Astrocyte (in vitro differentiated cells and primary cell): ENCODE results near the gene HS3ST6. TPM values are rescaled to one million over a fixed set of nuclear protein-coding genes. Genes with fewer than 3 reads are reported as not detected.

Experiments used
- DNase-seq: peaks from one replicate; pipeline ENCODE4 v3.0.0-alpha.2; 2010; ENCODE audit warnings: low read depth
- FAIRE-seq: peaks from 2 replicates; lab custom pipeline; 2011; peaks lifted over from hg19 to GRCh38; lab: Jason Lieb, UNC
- H2AFZ ChIP-seq: 2 replicates; pipeline ENCODE4 v1.6.0; 2012; ENCODE audit warnings: low read depth, low read length, inconsistent platforms
- H3K27ac ChIP-seq: 2 replicates; pipeline ENCODE4 v1.5.1; 2011; ENCODE audit warnings: low read depth, low read length, inconsistent platforms
- H3K27me3 ChIP-seq: 2 replicates; pipeline ENCODE4 v1.6.0; 2011; ENCODE audit warnings: low read length, inconsistent platforms; ENCODE audit not compliant: insufficient read depth
- H3K36me3 ChIP-seq: 2 replicates; pipeline ENCODE4 v1.5.1; 2011; ENCODE audit warnings: low read length, inconsistent platforms; ENCODE audit not compliant: insufficient read depth
- H3K4me1 ChIP-seq: 2 replicates; pipeline ENCODE4 v1.5.1; 2011; ENCODE audit warnings: low read length, inconsistent platforms; ENCODE audit not compliant: insufficient read depth
- H3K4me2 ChIP-seq: 2 replicates; pipeline ENCODE4 v1.6.0; 2012; ENCODE audit warnings: low read length, inconsistent platforms
- H3K4me3 ChIP-seq: 2 replicates; pipeline ENCODE4 v1.5.1; 2011; ENCODE audit warnings: low read depth, mild to moderate bottlenecking, low read length, inconsistent platforms; ENCODE audit not compliant: insufficient read depth
- H3K79me2 ChIP-seq: 2 replicates; pipeline ENCODE4 v1.6.0; 2012; ENCODE audit warnings: mild to moderate bottlenecking, low read length, inconsistent platforms; ENCODE audit not compliant: insufficient read depth
- H3K9ac ChIP-seq: 2 replicates; pipeline ENCODE4 v1.6.0; 2012; ENCODE audit warnings: mild to moderate bottlenecking, low read length, inconsistent platforms
- H3K9me3 ChIP-seq: 2 replicates; pipeline ENCODE4 v1.5.1; 2012; ENCODE audit warnings: low read depth, mild to moderate bottlenecking, low read length, inconsistent platforms; ENCODE audit not compliant: insufficient read depth
- H4K20me1 ChIP-seq: 2 replicates; pipeline ENCODE4 v1.6.0; 2012; ENCODE audit warnings: low read length, inconsistent platforms; ENCODE audit not compliant: insufficient read depth
- H3K27ac Mint-ChIP-seq: one replicate; pipeline ENCODE4 v1.8.0; 2021; ENCODE audit warnings: mild to moderate bottlenecking, mixed read lengths; ENCODE audit not compliant: unreplicated experiment
- H3K27me3 Mint-ChIP-seq: one replicate; pipeline ENCODE4 v1.8.0; 2021; ENCODE audit warnings: low read depth, mixed read lengths; ENCODE audit not compliant: unreplicated experiment
- H3K36me3 Mint-ChIP-seq: one replicate; pipeline ENCODE4 v1.8.0; 2021; ENCODE audit warnings: low read depth, mixed read lengths; ENCODE audit not compliant: unreplicated experiment
- H3K4me1 Mint-ChIP-seq: one replicate; pipeline ENCODE4 v1.8.0; 2021; ENCODE audit warnings: low read depth, mixed read lengths; ENCODE audit not compliant: unreplicated experiment
- H3K4me3 Mint-ChIP-seq: one replicate; pipeline ENCODE4 v1.8.0; 2021; ENCODE audit warnings: mild to moderate bottlenecking, moderate library complexity, mixed read lengths; ENCODE audit not compliant: unreplicated experiment
- H3K9me3 Mint-ChIP-seq: one replicate; pipeline ENCODE4 v1.8.0; 2021; ENCODE audit warnings: mild to moderate bottlenecking, mixed read lengths; ENCODE audit not compliant: unreplicated experiment
- CTCF ChIP-seq: IDR thresholded peaks from 2 replicates; pipeline ENCODE4 v1.5.1; 2011; ENCODE audit warnings: low read depth, mild to moderate bottlenecking, inconsistent platforms, low read length, moderate library complexity; ENCODE audit not compliant: insufficient read depth
- EZH2 ChIP-seq: IDR thresholded peaks from 2 replicates; pipeline ENCODE4 v1.6.1; 2012; ENCODE audit warnings: mild to moderate bottlenecking, low read length, inconsistent platforms; ENCODE audit not compliant: insufficient read depth
- total RNA-seq: library from RNA; stranded (reverse); gene quantifications from 2 replicates; pipeline ENCODE4 v1.2.1, GENCODE V29; 2021

HS3ST6 gene
- total RNA-seq, 1 donor from 2014 or later = not detected

GRCh38 chr16:1945559-1946391, 27.6 kb upstream of the HS3ST6 start:
- H3K36me3 Mint-ChIP-seq = no peaks in the 10 kb centered on the region
- Histone ChIP-seq H3K4me1 (peaks cover 17% of the 10 kb centered on the region), H4K20me1 (peaks cover 5% of the 10 kb centered on the region), H2AFZ (no peak overlapping the region), H3K4me3 (no peak overlapping the region), H3K4me2 (no peak overlapping the region), H3K27ac (no peak overlapping the region), H3K9ac (no peak overlapping the region), H3K79me2 (peaks cover 9% of the 10 kb centered on the region), H3K9me3 (no peaks in the 10 kb centered on the region), H3K27me3 (no peaks in the 10 kb centered on the region), H3K36me3 (no peaks in the 10 kb centered on the region)
- H3K4me1 Mint-ChIP-seq = peaks cover 10% of the 10 kb centered on the region
- peaks cover 4% of the 10 kb centered on the region for H3K27me3 Mint-ChIP-seq
- DNase-seq = no peak
- no peaks in the 10 kb centered on the region for H3K9me3 Mint-ChIP-seq
- TF ChIP-seq EZH2 (no peak), CTCF (no peak)
- H3K27ac Mint-ChIP-seq = peak overlapping the region; percentile 51
- no peak overlapping the region for H3K4me3 Mint-ChIP-seq
- no peak for FAIRE-seq

- Mint-ChIP-seq H3K4me3 (no peak overlapping the region), H3K27me3 (peaks cover 4% of the 10 kb centered on the region), H3K36me3 (no peaks in the 10 kb centered on the region), H3K4me1 (peaks cover 10% of the 10 kb centered on the region), H3K9me3 (no peaks in the 10 kb centered on the region), H3K27ac (no peak overlapping the region)
- H3K4me1 ChIP-seq = peaks cover 21% of the 10 kb centered on the region
- DNase-seq (no peak), FAIRE-seq (no peak)
- no peak overlapping the region for H3K4me2 ChIP-seq
- TF ChIP-seq EZH2 (no peak), CTCF (no peak)
- H3K9me3 ChIP-seq = no peaks in the 10 kb centered on the region
- no peaks in the 10 kb centered on the region for H3K36me3 ChIP-seq
- H3K27ac ChIP-seq = no peak overlapping the region
- H3K9ac ChIP-seq = no peak overlapping the region
- no peak overlapping the region for H3K4me3 ChIP-seq
- no peaks in the 10 kb centered on the region for H3K27me3 ChIP-seq
- peaks cover 10% of the 10 kb centered on the region for H4K20me1 ChIP-seq
- H3K79me2 ChIP-seq = peaks cover 16% of the 10 kb centered on the region
- H2AFZ ChIP-seq = no peak overlapping the region
These were observed 26.5 kb upstream of the HS3ST6 start for GRCh38 chr16:1944612-1945199.
